HG02623 (cell line): ENCODE data around the gene PTPRB.

Experiments
- ATAC-seq: cut with Tn5 transposase; IDR thresholded peaks from one replicate; pipeline ENCODE4 v1.9.1; 2021; ENCODE audit warnings: moderate library complexity; ENCODE audit not compliant: unreplicated experiment

PTPRB gene

GRCh38 chr12:70598467-70599193 is 38.6 kb downstream of the PTPRB start:
- ATAC-seq = no peak

- ATAC-seq = no peak
Measured at GRCh38 chr12:70592664-70593063, 44.6 kb downstream of the PTPRB start.

GRCh38 chr12:70590549-70591226 is 46.5 kb downstream of the PTPRB start:
- no peak for ATAC-seq

- peak; percentile 92 for ATAC-seq
Measured at GRCh38 chr12:70590051-70590450, 47.2 kb downstream of the PTPRB start.

GRCh38 chr12:70584332-70584731 is 52.9 kb downstream of the PTPRB start:
- ATAC-seq = no peak

GRCh38 chr12:70583251-70583650 is 54.0 kb downstream of the PTPRB start:
- ATAC-seq = no peak

GRCh38 chr12:70581208-70581607 is 56.0 kb downstream of the PTPRB start:
- ATAC-seq = no peak

GRCh38 chr12:70577283-70577634 is 60.0 kb downstream of the PTPRB start:
- no peak for ATAC-seq

GRCh38 chr12:70576341-70577282 is 60.6 kb downstream of the PTPRB start:
- no peak for ATAC-seq

- ATAC-seq = no peak
Measured at GRCh38 chr12:70571705-70572268, 65.4 kb downstream of the PTPRB start.

- ATAC-seq = no peak
Measured at GRCh38 chr12:70571029-70571428, 66.2 kb downstream of the PTPRB start.

- no peak for ATAC-seq
Measured at GRCh38 chr12:70561550-70561949, 75.7 kb downstream of the PTPRB start.

GRCh38 chr12:70560671-70561070 is 76.6 kb downstream of the PTPRB start:
- no peak for ATAC-seq

GRCh38 chr12:70559390-70559789 is 77.8 kb downstream of the PTPRB start:
- ATAC-seq = no peak

GRCh38 chr12:70557583-70558191 is 79.5 kb downstream of the PTPRB start:
- ATAC-seq = no peak

GRCh38 chr12:70556179-70556869 is 80.9 kb downstream of the PTPRB start:
- ATAC-seq = no peak

GRCh38 chr12:70555081-70555480 is 82.1 kb downstream of the PTPRB start:
- ATAC-seq = no peak

- no peak for ATAC-seq
Measured at GRCh38 chr12:70553391-70553859, 83.8 kb downstream of the PTPRB start.

- ATAC-seq = no peak
Measured at GRCh38 chr12:70551731-70552130, 85.5 kb downstream of the PTPRB start.

- ATAC-seq = no peak
Measured at GRCh38 chr12:70550180-70550577, 87.0 kb downstream of the PTPRB start.
